OCI-M2 (cell line): ENCODE data around the gene MRTFB.

ENCODE experiments used
- DNase-seq: peaks from one replicate; lab custom pipeline; 2025; ENCODE audit not compliant: unreplicated experiment; lab: John Stamatoyannopoulos, UW

The MRTFB gene

GRCh38 chr16:14306485-14307058 lies 235.5 kb downstream of the MRTFB start:
- no peak for DNase-seq

DNA sequence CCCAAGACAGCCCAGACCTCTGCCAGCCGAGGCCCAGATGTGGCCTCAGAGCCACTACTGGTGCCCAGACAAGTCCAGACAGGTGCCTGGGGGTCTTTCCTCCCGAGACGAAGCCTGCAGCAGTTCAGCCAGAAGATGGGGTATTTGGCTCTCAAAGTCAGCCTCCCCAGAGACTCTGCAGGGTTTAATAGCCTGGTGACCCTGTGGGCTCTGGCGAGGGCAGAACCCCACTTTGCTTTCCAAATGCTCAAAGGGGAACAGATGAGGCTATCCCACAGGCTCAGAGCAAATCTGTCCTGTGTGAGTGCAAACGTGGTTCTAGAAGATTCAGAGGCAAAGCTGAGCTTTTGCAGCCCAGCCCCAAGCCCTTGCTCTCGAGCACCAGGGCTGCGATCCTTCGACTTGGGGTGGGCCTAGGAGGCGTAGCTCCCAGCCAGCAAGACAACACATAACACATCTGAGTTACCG lies 236.0 kb downstream of the MRTFB start:
- no peak for DNase-seq

GRCh38 chr16:14307527-14308367 lies 236.6 kb downstream of the MRTFB start:
- DNase-seq: no peak

DNA sequence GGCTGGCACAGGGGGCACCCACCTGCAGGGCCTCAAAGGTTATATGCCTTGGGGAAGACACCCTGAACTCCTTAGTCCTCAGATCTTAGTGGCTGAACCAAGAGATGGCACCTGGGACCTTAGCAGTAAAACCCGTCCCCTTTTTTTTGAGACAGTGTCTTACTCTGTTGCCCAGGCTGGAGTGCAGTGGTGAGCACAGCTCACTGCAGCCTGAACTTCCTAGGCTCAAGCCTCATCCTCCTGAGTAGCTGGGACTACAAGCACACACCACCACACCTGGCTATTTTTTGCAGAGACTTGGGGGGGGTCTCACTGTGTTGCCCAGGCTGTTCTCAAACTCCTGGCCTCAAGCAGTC lies 237.2 kb downstream of the MRTFB start:
- DNase-seq: no peak

DNA sequence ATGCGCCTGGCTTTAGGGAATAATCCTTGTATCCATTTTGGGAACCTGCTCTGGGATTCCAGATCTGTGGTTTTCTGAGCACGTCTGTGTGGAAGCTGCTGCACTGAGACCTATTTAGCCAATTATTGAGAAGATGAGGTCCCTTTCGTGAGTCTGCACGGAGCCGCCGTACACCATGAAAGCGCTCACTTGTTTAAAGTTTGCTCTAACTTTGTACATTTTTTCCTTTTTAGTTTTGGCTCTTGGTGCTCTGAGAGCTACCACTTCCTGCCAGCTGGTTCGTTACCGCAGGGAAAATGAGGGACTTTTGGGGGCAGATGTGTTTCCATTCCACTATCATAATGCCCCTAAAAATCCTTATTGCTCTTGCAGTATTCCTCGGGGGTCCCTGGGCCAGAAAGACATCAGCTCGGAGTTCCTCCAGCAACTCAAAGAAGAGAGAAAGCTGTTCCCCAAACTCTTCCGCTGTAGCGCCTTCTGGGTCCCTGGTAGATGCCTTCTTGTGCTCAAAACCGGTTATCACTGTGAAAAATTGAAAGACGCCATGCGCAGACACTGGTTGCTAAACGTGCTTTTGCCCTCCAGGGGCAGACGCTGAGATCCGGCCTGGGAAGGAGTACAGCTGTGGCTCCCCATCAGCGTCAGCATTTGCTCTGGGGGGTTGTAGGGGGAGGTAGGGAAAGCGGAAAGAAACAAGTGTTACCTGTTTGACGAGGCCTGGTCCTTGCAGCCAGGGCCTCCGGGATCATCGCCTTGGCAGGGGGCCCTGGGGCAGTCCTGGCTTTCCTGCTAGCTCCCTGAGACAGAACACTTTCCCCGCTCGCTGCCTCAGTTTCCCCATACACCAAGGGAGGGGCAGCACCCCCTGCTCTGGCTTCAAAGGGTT lies 238.1 kb downstream of the MRTFB start:
- DNase-seq: no peak

GRCh38 chr16:14309906-14310305 lies 238.8 kb downstream of the MRTFB start:
- DNase-seq: no peak

DNA sequence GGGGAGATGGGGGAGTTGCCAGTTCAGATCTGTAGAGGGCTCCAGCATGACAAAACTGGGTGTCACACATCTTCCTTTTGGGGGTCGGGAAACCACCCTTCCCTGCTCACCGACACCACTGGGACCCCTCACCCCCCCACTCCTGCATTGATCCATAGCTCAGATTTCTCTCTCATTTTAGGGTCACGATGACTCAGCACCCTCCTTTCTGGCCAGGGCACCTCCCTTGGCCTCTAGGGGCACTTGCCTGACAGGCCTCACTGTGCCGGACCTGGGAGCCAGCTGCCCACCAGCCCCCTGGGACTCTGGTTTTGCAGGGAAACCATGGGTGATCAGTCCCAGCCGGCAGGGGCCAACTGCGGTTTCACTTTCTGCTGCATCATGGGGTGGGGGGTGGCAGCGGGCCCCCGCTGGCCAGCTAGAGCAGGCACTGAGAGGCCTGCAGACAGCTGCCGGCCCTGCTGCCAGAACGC lies 239.4 kb downstream of the MRTFB start:
- DNase-seq: no peak

DNA sequence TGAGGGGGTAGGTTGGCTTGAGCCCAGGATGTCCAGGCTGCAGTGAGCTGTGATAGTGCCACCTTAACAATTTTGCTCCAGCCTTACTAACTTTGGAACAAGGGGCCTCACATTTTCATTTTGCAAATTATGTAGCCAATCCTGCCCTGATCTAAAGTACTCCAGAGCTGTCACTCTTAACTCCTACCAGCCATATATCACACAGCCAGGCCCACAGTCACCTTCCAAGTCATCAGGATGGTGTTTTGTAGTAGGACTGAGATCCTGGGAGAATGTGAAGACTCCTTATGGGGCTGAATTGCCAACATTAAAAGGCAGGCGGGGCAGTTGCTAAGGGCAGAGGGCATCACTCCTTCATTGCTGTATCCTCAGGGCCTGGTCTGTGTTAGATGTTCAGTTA lies 243.0 kb downstream of the MRTFB start:
- no peak for DNase-seq

GRCh38 chr16:14315683-14316320 lies 244.7 kb downstream of the MRTFB start:
- no peak for DNase-seq
